AG09319 (cell line): ENCODE measurements around the gene HMGA1.

ENCODE experiments used
- DNase-seq: peaks from one replicate; pipeline ENCODE4 v3.0.0-alpha.2; 2010; ENCODE audit warnings: low read depth; ENCODE audit errors: extremely low read depth
- CTCF ChIP-seq: IDR thresholded peaks from 2 replicates; pipeline ENCODE4 v1.5.1; 2011; ENCODE audit warnings: low read depth, mild to moderate bottlenecking, inconsistent platforms, low read length, moderate library complexity

Gene HMGA1

GRCh38 chr6:34237722-34238584 lies 1.3 kb downstream of the HMGA1 start:
- TF ChIP-seq CTCF: peak; percentile 21
- no peak for DNase-seq

- TF ChIP-seq CTCF: no peak
- DNase-seq: no peak
Observed at GRCh38 chr6:34238585-34239499, 2.2 kb downstream of the HMGA1 start.

- TF ChIP-seq CTCF: no peak
- no peak for DNase-seq
Observed at GRCh38 chr6:34239500-34239825, 2.8 kb downstream of the HMGA1 start.

- no peak for DNase-seq
- no peak for TF ChIP-seq CTCF
Observed at GRCh38 chr6:34239893-34240292, 3.2 kb downstream of the HMGA1 start.

- TF ChIP-seq CTCF: no peak
- no peak for DNase-seq
Observed at GRCh38 chr6:34240329-34241248, 3.9 kb downstream of the HMGA1 start.

GRCh38 chr6:34241351-34242215 lies 4.9 kb downstream of the HMGA1 start:
- TF ChIP-seq CTCF: no peak
- DNase-seq: no peak
